ENCODE results near the gene DAGLA.
A peak's percentile ranks its signal among the peaks of the same experiment; 100 is the strongest.

Gene DAGLA

GRCh38 chr11:61700212-61700611 is 20.0 kb downstream of the DAGLA start:
- TF ChIP-seq CTCF (IDR thresholded peaks at IDR 0.05; ENCODE audit: low read depth, low read length, missing control alignments), result no peak
- in situ Hi-C loops (cut with HindIII; ENCODE audit: low sequenced_read_pairs), result no loop called here
- H3K4me3 ChIP-seq (ENCODE audit: low read depth, low read length), result no peak overlapping the region
- DNase-seq (ENCODE audit: low read depth), result no peak

- DNase-seq (ENCODE audit: low read depth), result no peak
- no peak overlapping the region for H3K4me3 ChIP-seq (ENCODE audit: low read depth, low read length)
- no peak for TF ChIP-seq CTCF (IDR thresholded peaks at IDR 0.05; ENCODE audit: low read depth, low read length, missing control alignments)
- in situ Hi-C loops (cut with HindIII; ENCODE audit: low sequenced_read_pairs), result no loop called here
Observed at GRCh38 chr11:61700720-61701119, 20.5 kb downstream of the DAGLA start.

DNA sequence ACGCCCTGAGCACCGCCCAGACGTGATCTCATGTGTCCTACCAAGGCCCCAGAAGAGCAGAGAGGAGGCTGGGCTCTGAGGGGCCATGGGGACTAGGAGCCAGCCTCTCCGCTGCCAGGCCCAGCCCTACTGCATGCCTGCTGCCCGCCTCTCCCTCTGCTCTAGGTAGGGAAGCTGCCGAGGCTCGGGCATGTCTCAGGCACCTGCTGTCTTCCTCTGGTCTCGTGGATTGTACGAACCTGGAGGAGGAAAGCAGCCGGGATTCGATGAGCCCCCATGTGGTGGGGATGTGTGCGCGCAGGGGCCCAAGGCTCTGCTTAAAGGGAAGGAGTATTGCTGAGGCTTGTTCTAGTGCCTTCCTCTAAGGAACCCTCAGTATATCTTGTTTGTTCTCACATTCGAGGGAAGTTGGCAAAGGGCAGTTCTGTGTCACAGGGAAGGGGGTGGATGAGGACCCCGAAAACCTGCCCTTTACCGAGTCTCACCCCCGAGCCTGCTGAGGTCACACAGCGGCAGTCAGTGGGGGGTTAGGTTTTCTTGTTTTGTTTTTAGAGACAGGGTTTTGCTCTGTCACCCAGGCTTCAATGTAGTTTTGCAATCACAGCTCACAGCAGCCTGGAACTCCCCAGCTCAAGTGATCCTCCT is 21.2 kb downstream of the DAGLA start:
- DNase-seq (ENCODE audit: low read depth), result no peak
- in situ Hi-C loops (cut with HindIII; ENCODE audit: low sequenced_read_pairs), result no loop called here
- H3K4me3 ChIP-seq (ENCODE audit: low read depth, low read length), result no peak overlapping the region
- TF ChIP-seq CTCF (IDR thresholded peaks at IDR 0.05; ENCODE audit: low read depth, low read length, missing control alignments), result peak; percentile 59

GRCh38 chr11:61702701-61703312 is 22.6 kb downstream of the DAGLA start:
- no peak for DNase-seq (ENCODE audit: low read depth)
- in situ Hi-C loops (cut with HindIII; ENCODE audit: low sequenced_read_pairs), result no loop called here
- no peak for TF ChIP-seq CTCF (IDR thresholded peaks at IDR 0.05; ENCODE audit: low read depth, low read length, missing control alignments)
- H3K4me3 ChIP-seq (ENCODE audit: low read depth, low read length), result no peak overlapping the region

DNA sequence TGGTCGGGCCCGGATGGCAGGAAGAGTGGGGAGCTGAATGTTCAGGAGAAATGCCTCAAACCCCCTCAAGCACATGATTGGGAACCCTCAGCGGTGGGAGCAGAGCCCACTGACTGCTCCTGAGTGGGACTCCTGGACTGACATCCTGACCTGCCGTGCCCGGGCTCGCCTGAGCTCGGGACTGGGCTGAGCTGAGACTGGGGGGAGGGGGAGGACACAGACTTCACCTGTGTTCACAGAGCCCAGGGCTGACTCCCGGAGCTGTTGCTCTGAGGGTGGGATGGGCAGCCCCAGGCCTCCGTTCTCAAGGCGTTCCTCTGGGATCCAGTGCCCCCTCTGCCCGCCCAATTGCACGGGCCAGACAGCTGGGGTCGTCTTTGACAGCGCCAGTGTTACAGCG is 24.6 kb downstream of the DAGLA start:
- no peak for TF ChIP-seq CTCF (IDR thresholded peaks at IDR 0.05; ENCODE audit: low read depth, low read length, missing control alignments)

DNA sequence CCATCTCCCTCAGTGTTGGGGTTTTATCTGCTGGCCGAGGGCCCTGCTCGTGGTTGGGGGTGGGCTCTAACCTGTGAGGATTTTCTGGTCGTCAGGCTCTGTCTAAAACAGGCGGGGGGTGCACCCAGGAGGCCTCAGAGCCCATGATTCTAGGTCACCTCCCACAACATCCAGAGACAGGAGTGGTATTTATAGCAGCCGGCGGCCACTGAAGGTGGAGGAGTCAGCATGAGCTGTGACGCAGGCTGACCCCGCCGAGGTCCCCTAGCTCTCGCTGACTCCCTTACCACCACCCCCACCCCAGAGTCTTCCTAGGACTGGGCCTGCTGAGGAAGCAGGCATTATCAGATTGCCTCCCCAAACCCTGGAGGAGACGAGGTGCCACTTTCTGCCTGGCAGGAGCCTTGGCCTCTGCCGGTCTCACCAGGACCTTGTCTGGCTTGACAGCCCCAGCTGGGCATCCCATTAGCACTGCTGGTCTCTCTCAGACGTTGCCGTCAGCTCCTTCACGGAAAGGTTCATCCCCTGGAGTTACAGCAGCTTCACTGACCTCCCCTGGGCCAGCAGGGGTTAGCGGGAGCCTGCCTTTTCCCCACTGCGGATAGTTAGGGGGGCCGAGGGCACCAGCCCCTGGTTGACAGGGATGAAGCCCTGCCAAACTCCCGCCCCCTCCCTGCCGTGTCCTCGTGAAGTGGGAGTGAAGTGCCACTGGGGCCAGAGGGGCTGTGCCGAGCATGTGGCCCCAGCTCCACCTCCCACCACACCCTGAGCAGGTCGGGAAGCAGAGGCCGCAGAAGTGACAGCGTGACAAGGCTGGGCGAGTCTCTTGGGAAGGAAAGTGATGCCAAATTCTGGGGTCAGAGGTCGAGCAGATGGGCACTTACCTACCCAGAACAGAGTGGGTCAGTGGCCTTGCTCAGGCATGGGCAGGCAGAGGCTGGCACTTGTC is 26.5 kb downstream of the DAGLA start:
- no peak for DNase-seq (ENCODE audit: low read depth)
- in situ Hi-C loops (cut with HindIII; ENCODE audit: low sequenced_read_pairs), result no loop called here
- TF ChIP-seq CTCF (IDR thresholded peaks at IDR 0.05; ENCODE audit: low read depth, low read length, missing control alignments), result no peak
- no peak overlapping the region for H3K4me3 ChIP-seq (ENCODE audit: low read depth, low read length)

More for the DNA sequence above, 24.6 kb downstream of the DAGLA start:
- DNase-seq (ENCODE audit: low read depth), result no peak
- in situ Hi-C loops (cut with HindIII; ENCODE audit: low sequenced_read_pairs), result no loop called here
- no peak overlapping the region for H3K4me3 ChIP-seq (ENCODE audit: low read depth, low read length)

Measured in astrocyte of the cerebellum (primary cell).